PC-9 (cell line): ENCODE data around the gene C6orf141.

Experiments used
- EZH2 ChIP-seq: fragments of 200-600 bp; sonication (generic); IDR thresholded peaks from 2 replicates; pipeline ENCODE4 v1.8.0; 2017; ENCODE audit warnings: antibody characterized with exemption, low read depth
- TF ChIP-seq, protein P1 (sequence below): fragments of 200-600 bp; sonication (generic); conservative IDR thresholded peaks from 2 replicates; pipeline ENCODE4 v1.6.1; 2017; ENCODE audit warnings: mixed run types, antibody characterized with exemption, mild to moderate bottlenecking, moderate library complexity

DNA sequence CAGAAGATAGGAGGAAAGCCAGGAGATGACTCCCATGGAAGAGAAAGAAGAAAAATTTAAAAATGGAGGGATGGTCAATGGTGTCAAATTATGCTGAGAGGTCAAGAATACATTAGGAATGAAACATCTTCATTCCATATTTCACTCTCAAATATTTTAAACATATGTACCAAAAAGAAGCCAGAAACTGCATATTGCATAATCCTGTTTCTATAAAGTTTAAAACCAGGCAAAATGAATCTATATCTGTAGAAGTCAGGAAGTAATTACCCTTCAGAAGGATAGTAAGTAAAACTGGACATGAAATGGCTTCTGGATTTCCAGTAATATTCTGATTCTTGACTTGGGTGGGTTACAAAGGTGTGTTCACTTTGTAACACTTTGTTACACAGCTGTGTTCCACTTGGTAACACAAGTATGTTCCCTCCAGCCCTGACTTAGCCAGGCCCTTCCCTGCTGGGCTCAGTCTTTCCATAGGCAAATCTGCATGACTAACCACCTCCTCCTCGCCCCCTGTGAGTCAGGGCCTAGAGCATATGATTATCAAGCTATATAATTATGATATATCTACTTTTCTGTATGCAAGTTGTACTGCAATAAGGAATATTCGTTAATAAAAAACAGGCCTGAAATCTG lies 20.2 kb upstream of the C6orf141 start:
- TF ChIP-seq, protein P1, sequence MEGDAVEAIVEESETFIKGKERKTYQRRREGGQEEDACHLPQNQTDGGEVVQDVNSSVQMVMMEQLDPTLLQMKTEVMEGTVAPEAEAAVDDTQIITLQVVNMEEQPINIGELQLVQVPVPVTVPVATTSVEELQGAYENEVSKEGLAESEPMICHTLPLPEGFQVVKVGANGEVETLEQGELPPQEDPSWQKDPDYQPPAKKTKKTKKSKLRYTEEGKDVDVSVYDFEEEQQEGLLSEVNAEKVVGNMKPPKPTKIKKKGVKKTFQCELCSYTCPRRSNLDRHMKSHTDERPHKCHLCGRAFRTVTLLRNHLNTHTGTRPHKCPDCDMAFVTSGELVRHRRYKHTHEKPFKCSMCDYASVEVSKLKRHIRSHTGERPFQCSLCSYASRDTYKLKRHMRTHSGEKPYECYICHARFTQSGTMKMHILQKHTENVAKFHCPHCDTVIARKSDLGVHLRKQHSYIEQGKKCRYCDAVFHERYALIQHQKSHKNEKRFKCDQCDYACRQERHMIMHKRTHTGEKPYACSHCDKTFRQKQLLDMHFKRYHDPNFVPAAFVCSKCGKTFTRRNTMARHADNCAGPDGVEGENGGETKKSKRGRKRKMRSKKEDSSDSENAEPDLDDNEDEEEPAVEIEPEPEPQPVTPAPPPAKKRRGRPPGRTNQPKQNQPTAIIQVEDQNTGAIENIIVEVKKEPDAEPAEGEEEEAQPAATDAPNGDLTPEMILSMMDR = no peak
- no peak for TF ChIP-seq EZH2
